ENCODE results near the gene ZC3HAV1. TPM values are rescaled to one million over a fixed set of nuclear protein-coding genes. Genes with fewer than 3 reads are reported as not detected.

The ZC3HAV1 gene
- total and polyA plus RNA-seq, 2 of the 13 experiments (the other 11 are each of a cell fraction or from before 2014, with no cell fraction given) = 12.7 to 23.7 TPM

DNA sequence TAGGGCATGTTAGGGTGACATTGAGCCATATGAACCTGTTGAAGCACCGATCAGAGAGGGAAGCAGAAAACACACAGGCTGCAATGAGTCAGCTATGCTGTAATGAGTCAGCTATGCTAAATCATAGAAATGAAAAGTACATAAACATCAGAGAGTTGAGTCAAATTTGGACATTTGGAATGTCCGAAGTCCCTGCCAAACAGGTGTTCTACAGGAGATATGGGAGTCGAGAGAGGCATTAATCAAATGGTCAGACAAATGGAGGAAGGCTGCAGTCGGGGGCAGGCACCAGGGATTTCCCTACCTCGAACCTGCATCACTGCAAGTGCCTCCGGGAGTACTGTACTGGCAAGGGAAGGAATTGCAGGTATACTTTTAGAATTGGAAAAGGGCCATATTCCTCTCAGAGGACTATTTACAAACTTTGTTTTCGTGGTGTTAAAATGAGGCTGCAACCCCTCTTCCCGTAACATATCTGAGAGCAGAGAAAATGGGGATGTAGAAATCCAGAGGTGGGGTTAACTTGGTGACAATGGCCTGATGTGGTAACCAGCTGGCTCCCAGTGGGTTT, 8.8 kb upstream of the ZC3HAV1 start:
- POLR2A ChIA-PET = no interaction called here
- DNase-seq (ENCODE audit: low spot score) (peak; percentile 47), FAIRE-seq (no peak), ATAC-seq (peak; percentile 51)
- no peak overlapping the region for H3K9ac ChIP-seq (ENCODE audit: insufficient read depth, low read depth, low read length)
- WGBS (ENCODE audit: low lambda C conversion rate) = 5% methylated on average over 8 of the region's 8 CpGs
- no peak overlapping the region for H2AFZ ChIP-seq (ENCODE audit: low read length)
- no peaks in the 10 kb centered on the region for H3K27me3 ChIP-seq (ENCODE audit: control insufficient read depth in 1 of 2, insufficient read depth in 2 of 2, low read length in 2 of 2)
- H3K4me1 ChIP-seq (ENCODE audit: insufficient read depth, low read length) = peaks cover 43% of the 10 kb centered on the region
- no peak overlapping the region for H3K27ac ChIP-seq (ENCODE audit: extremely low read length, insufficient read depth, low read length)
- H3K36me3 ChIP-seq (replicated peaks in 1 of 2; ENCODE audit: control insufficient read depth in 1 of 2, insufficient read depth in 2 of 2, low read length in 2 of 2) = no peaks in the 10 kb centered on the region
- CTCF ChIA-PET (ENCODE audit: low intra/inter-chr PET ratio, low total read pairs) = no interaction called here
- no TSS peak for BruUV-seq (replicated peaks)
- intact Hi-C loops (cut with micrococcal nuclease; ENCODE audit: unreplicated experiment) = no loop called here
- H3K79me2 ChIP-seq (ENCODE audit: insufficient read depth, low read length) = no peaks in the 10 kb centered on the region
- in situ Hi-C loops (cut with HindIII; ENCODE audit: extremely low pct_ligation_motif_present, low pct_unique_long_range_greater_than_20kb) = no loop called here
- H3K4me3 ChIP-seq (replicated peaks in 1 of 3; ENCODE audit: insufficient read depth in 1 of 3, low read depth in 2 of 3, low read length in 3 of 3) = peak overlapping the region in 1 of 3 experiments; percentile 26; a peak in 2 of 6 replicates
- peak overlapping the region; percentile 84 for H3K4me2 ChIP-seq (ENCODE audit: low read depth, low read length)
- H3K9me3 ChIP-seq (ENCODE audit: low read length) = no peaks in the 10 kb centered on the region
- no peaks in the 10 kb centered on the region for H4K20me1 ChIP-seq (ENCODE audit: insufficient read depth, low read length)
- no peak for TF ChIP-seq PAF1 (CRISPR knock-in tag; IDR thresholded peaks at IDR 0.05)
- TF ChIP-seq, protein P1, sequence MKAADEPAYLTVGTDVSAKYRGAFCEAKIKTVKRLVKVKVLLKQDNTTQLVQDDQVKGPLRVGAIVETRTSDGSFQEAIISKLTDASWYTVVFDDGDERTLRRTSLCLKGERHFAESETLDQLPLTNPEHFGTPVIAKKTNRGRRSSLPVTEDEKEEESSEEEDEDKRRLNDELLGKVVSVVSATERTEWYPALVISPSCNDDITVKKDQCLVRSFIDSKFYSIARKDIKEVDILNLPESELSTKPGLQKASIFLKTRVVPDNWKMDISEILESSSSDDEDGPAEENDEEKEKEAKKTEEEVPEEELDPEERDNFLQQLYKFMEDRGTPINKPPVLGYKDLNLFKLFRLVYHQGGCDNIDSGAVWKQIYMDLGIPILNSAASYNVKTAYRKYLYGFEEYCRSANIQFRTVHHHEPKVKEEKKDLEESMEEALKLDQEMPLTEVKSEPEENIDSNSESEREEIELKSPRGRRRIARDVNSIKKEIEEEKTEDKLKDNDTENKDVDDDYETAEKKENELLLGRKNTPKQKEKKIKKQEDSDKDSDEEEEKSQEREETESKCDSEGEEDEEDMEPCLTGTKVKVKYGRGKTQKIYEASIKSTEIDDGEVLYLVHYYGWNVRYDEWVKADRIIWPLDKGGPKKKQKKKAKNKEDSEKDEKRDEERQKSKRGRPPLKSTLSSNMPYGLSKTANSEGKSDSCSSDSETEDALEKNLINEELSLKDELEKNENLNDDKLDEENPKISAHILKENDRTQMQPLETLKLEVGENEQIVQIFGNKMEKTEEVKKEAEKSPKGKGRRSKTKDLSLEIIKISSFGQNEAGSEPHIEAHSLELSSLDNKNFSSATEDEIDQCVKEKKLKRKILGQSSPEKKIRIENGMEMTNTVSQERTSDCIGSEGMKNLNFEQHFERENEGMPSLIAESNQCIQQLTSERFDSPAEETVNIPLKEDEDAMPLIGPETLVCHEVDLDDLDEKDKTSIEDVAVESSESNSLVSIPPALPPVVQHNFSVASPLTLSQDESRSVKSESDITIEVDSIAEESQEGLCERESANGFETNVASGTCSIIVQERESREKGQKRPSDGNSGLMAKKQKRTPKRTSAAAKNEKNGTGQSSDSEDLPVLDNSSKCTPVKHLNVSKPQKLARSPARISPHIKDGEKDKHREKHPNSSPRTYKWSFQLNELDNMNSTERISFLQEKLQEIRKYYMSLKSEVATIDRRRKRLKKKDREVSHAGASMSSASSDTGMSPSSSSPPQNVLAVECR (CRISPR knock-in tag; IDR thresholded peaks at IDR 0.05; ENCODE audit: borderline replicate concordance) = peak; percentile 16; the same call in 1 of the 2 replicates
- TF ChIP-seq MAFK (conservative IDR thresholded peaks at IDR 0.05 in 1 of 2, IDR thresholded peaks at IDR 0.05 in 1 of 2; ENCODE audit: low read length in 2 of 2) = peak; percentile 51 to 65
- no peak for TF ChIP-seq HOXA7 (CRISPR knock-in tag; IDR thresholded peaks at IDR 0.05)
- TF ChIP-seq ZBTB42 (CRISPR knock-in tag; IDR thresholded peaks at IDR 0.05) = no peak
- TF ChIP-seq SAP130 (CRISPR knock-in tag; IDR thresholded peaks at IDR 0.05; ENCODE audit: low read depth) = peak; percentile 33; the same call in 1 of the 2 replicates
- no peak for TF ChIP-seq THAP11 (CRISPR knock-in tag; IDR thresholded peaks at IDR 0.05)
- TF ChIP-seq HNF4G (IDR thresholded peaks at IDR 0.05; ENCODE audit: borderline replicate concordance, low read depth, low read length) = peak; percentile 22; the same call in 1 of the 2 replicates
- TF ChIP-seq HNF4G (CRISPR knock-in tag; IDR thresholded peaks at IDR 0.05; ENCODE audit: borderline replicate concordance, low read depth) = no peak
- no peak for TF ChIP-seq BRD4 (CRISPR knock-in tag; IDR thresholded peaks at IDR 0.05)
- no peak for TF ChIP-seq ISX (CRISPR knock-in tag; conservative IDR thresholded peaks at IDR 0.05)
- TF ChIP-seq, protein P2, sequence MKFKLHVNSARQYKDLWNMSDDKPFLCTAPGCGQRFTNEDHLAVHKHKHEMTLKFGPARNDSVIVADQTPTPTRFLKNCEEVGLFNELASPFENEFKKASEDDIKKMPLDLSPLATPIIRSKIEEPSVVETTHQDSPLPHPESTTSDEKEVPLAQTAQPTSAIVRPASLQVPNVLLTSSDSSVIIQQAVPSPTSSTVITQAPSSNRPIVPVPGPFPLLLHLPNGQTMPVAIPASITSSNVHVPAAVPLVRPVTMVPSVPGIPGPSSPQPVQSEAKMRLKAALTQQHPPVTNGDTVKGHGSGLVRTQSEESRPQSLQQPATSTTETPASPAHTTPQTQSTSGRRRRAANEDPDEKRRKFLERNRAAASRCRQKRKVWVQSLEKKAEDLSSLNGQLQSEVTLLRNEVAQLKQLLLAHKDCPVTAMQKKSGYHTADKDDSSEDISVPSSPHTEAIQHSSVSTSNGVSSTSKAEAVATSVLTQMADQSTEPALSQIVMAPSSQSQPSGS (CRISPR knock-in tag; IDR thresholded peaks at IDR 0.05) = no peak
- no peak for TF ChIP-seq EP300 (IDR thresholded peaks at IDR 0.05; ENCODE audit: low read depth in 2 of 2, low read length in 2 of 2)
- TF ChIP-seq EP300 (CRISPR knock-in tag; IDR thresholded peaks at IDR 0.05; ENCODE audit: borderline replicate concordance) = no peak
- TF ChIP-seq GZF1 (CRISPR knock-in tag; IDR thresholded peaks at IDR 0.05) = no peak
- TF ChIP-seq, protein P3, sequence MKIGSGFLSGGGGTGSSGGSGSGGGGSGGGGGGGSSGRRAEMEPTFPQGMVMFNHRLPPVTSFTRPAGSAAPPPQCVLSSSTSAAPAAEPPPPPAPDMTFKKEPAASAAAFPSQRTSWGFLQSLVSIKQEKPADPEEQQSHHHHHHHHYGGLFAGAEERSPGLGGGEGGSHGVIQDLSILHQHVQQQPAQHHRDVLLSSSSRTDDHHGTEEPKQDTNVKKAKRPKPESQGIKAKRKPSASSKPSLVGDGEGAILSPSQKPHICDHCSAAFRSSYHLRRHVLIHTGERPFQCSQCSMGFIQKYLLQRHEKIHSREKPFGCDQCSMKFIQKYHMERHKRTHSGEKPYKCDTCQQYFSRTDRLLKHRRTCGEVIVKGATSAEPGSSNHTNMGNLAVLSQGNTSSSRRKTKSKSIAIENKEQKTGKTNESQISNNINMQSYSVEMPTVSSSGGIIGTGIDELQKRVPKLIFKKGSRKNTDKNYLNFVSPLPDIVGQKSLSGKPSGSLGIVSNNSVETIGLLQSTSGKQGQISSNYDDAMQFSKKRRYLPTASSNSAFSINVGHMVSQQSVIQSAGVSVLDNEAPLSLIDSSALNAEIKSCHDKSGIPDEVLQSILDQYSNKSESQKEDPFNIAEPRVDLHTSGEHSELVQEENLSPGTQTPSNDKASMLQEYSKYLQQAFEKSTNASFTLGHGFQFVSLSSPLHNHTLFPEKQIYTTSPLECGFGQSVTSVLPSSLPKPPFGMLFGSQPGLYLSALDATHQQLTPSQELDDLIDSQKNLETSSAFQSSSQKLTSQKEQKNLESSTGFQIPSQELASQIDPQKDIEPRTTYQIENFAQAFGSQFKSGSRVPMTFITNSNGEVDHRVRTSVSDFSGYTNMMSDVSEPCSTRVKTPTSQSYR (CRISPR knock-in tag; IDR thresholded peaks at IDR 0.05; ENCODE audit: borderline replicate concordance) = no peak
